K562 (cell line): Measurements from ENCODE around the gene KNCN. TPM values are rescaled to one million over a fixed set of nuclear protein-coding genes. Genes with fewer than 3 reads are reported as not detected.

Source experiments
- ATF7 ChIP-seq: fragments of 450-650 bp; IDR thresholded peaks from 2 replicates; pipeline ENCODE4 v1.7.1; 2014; ENCODE audit warnings: mild to moderate bottlenecking, moderate library complexity
- CEBPZ ChIP-seq: fragments of 150-350 bp; IDR thresholded peaks from 2 replicates; pipeline ENCODE4 v1.6.1; 2014; ENCODE audit warnings: low read depth, mild to moderate bottlenecking, low read length, borderline replicate concordance
- CREB3 ChIP-seq: fragments of 450-650 bp; conservative IDR thresholded peaks from 2 replicates; pipeline ENCODE4 v1.6.1; 2016; ENCODE audit warnings: missing genetic modification characterization, low read depth, mild to moderate bottlenecking, missing compliant biosample characterization, moderate library complexity
- DDX20 ChIP-seq: fragments of 450-650 bp; IDR thresholded peaks from 2 replicates; pipeline ENCODE4 v1.6.1; 2016; ENCODE audit warnings: missing genetic modification characterization, low read depth, mild to moderate bottlenecking, missing compliant biosample characterization, moderate library complexity
- DEAF1 ChIP-seq: fragments of 450-650 bp; formaldehyde crosslinking; IDR thresholded peaks from 2 replicates; pipeline ENCODE4 v1.4.0; 2020; ENCODE audit warnings: mild to moderate bottlenecking, moderate library complexity
- EGR1 ChIP-seq: fragments of 450-650 bp; conservative IDR thresholded peaks from 2 replicates; pipeline ENCODE4 v1.6.1; 2017; ENCODE audit warnings: mild to moderate bottlenecking
- GTF2F1 ChIP-seq: IDR thresholded peaks from 2 replicates; pipeline ENCODE4 v1.6.1; 2011; ENCODE audit warnings: low read depth, low read length, improper control_type of control experiment
- MAFK ChIP-seq: IDR thresholded peaks from 2 replicates; pipeline ENCODE4 v1.6.1; 2011; ENCODE audit warnings: low read length, improper control_type of control experiment
- MCM2 ChIP-seq: fragments of 450-650 bp; IDR thresholded peaks from 2 replicates; pipeline ENCODE4 v1.6.1; 2017; ENCODE audit warnings: low read depth, mild to moderate bottlenecking
- MXI1 ChIP-seq: IDR thresholded peaks from 2 replicates; pipeline ENCODE4 v1.6.1; 2011; ENCODE audit warnings: low read depth, mild to moderate bottlenecking, improper control_type of control experiment, low read length
- NFE2L1 ChIP-seq: fragments of 450-650 bp; IDR thresholded peaks from 2 replicates; pipeline ENCODE4 v1.6.1; 2016; ENCODE audit warnings: missing genetic modification characterization, low read depth, mild to moderate bottlenecking, missing compliant biosample characterization, moderate library complexity, borderline replicate concordance
- U2AF1 ChIP-seq: fragments of 200-400 bp; formaldehyde crosslinking; optimal IDR thresholded peaks from 2 replicates; pipeline ENCODE3; 2017; ENCODE audit warnings: mild to moderate bottlenecking, low read depth, low read length, moderate library complexity
- ZNF124 ChIP-seq: sonication (generic); formaldehyde crosslinking; IDR thresholded peaks from 2 replicates; pipeline ENCODE4 v1.8.1; 2022; ENCODE audit warnings: missing genetic modification reagents
- ZNF280B ChIP-seq: fragments of 250-450 bp; sonication (Bioruptor Pico); IDR thresholded peaks from 2 replicates; pipeline ENCODE4 v1.5.1; 2021; ENCODE audit warnings: mild to moderate bottlenecking
- ZNF592 ChIP-seq: fragments of 450-650 bp; IDR thresholded peaks from 2 replicates; pipeline ENCODE4 v1.6.1; 2017; ENCODE audit warnings: antibody characterized with exemption, mild to moderate bottlenecking
- polyA plus RNA-seq, 8 experiments: library from polyadenylated mRNA; depleted of rRNA in 4 of 8; stranded (reverse) in 5 of 8; unstranded in 3 of 8; fragments of >200 nt; fragmentation: Nextera tagmentation in 2 of 8; fragmentation: Illumina TruSeq in 1 of 8; extraction: Ambion mirVana in 2 of 8; extraction: Trizol in 1 of 8; gene quantifications; 2 replicates each; pipeline versions ENCODE4 v1.2.1 to v1.2.3, GENCODE V29; 2011 to 2014; ENCODE audit warnings: inconsistent platforms in 1 of 8, missing spikeins in 1 of 8
- total RNA-seq, 7 experiments: library from RNA; depleted of rRNA in 6 of 7; stranded (reverse); fragments of >200 nt in 6 of 7; fragmentation: Illumina TruSeq in 2 of 7; extraction: Trizol in 2 of 7; gene quantifications; 2 replicates each; pipeline versions ENCODE4 v1.2.1 to v1.2.3, GENCODE V29; 2011 to 2021; ENCODE audit warnings: low replicate concordance in 1 of 7

KNCN gene
- total and polyA plus RNA-seq, 9 of the 15 experiments (the other 6 are each of a cell fraction or from before 2014, with no cell fraction given) = not detected

- peak; percentile 45; the same call in 1 of the 2 replicates for TF ChIP-seq ZNF592
- TF ChIP-seq MAFK = no peak
- TF ChIP-seq NFE2L1 (tag) = no peak
- no peak for TF ChIP-seq ZNF280B (CRISPR knock-in tag)
- no peak for TF ChIP-seq GTF2F1
- no peak for TF ChIP-seq MCM2
- no peak for TF ChIP-seq DDX20
- TF ChIP-seq CREB3 = no peak
- TF ChIP-seq ATF7 = no peak
- 0 out of 2 replicates have a peak, but pooled peaks have one; percentile 17 for TF ChIP-seq DEAF1 (CRISPR knock-in tag)
- no peak for TF ChIP-seq U2AF1
- TF ChIP-seq ZNF124 = no peak
- no peak for TF ChIP-seq MXI1
- no peak for TF ChIP-seq CEBPZ
- no peak for TF ChIP-seq EGR1
These were observed 18.8 kb downstream of the KNCN start (continued) for GRCh38 chr1:46532498-46533178.
